T-cell (primary cell): ENCODE results near the gene CSNK1D. TPM values are rescaled to one million over a fixed set of nuclear protein-coding genes. Genes with fewer than 3 reads are reported as not detected.

Source experiments
- ATAC-seq, 4 experiments: fragments of 200-7000 bp in 3 of 4; fragments of 150-1000 bp in 1 of 4; cut with Tn5 transposase; replicated peaks in 1 of 4; 1 replicate in 3 of 4; 2 replicates in 1 of 4; pipeline ENCODE4 v1.10.0; 2021; ENCODE audit warnings: moderate library complexity in 3 of 4, mild to moderate bottlenecking in 2 of 4, moderate number of reproducible peaks in 1 of 4
- CTCF ChIA-PET, 2 donors: fragments of 300-600 bp; sonication (Branson Sonifier 250); formaldehyde crosslinking; loops; one replicate each; lab custom pipeline; 2022; ENCODE audit warnings: antibody characterized with exemption in 2 of 2; lab: Charles Lee
- POLR2A ChIA-PET, 2 donors: fragments of 300-600 bp; sonication (Branson Sonifier 250); formaldehyde crosslinking; loops; one replicate each; lab custom pipeline; 2022; ENCODE audit warnings: antibody characterized with exemption in 2 of 2; lab: Charles Lee
- DNase-seq, 35 experiments: peaks; one replicate each; pipeline versions ENCODE4 v3.0.0 to v3.0.0-alpha.2; 2013 to 2023
- H3K27ac ChIP-seq: one replicate; pipeline ENCODE4 v1.5.1; 2013; ENCODE audit warnings: low read length
- H3K27me3 ChIP-seq, 2 experiments: replicated peaks in 1 of 2; 1 replicate in 1 of 2; 2 replicates in 1 of 2; pipeline versions ENCODE4 v1.6.1 to v1.7.0; 2013; ENCODE audit warnings: low read length in 1 of 2, mixed read lengths in 1 of 2; ENCODE audit not compliant: control insufficient read depth in 2 of 2, insufficient read depth in 2 of 2; ENCODE audit errors: extremely low read depth in 1 of 2
- H3K36me3 ChIP-seq, 2 donors: 1 replicate in 1 of 2; 2 replicates in 1 of 2; pipeline versions ENCODE4 v1.6.1 to v1.7.0; 2013; ENCODE audit warnings: low read length in 1 of 2; ENCODE audit not compliant: control insufficient read depth in 2 of 2, insufficient read depth in 1 of 2; ENCODE audit errors: extremely low read depth in 1 of 2
- H3K4me1 ChIP-seq, 2 experiments: 1 replicate in 1 of 2; 2 replicates in 1 of 2; pipeline versions ENCODE4 v1.6.1 to v1.7.0; 2013; ENCODE audit warnings: low read length in 2 of 2, mixed read lengths in 1 of 2; ENCODE audit not compliant: insufficient read depth in 2 of 2, control insufficient read depth in 1 of 2; ENCODE audit errors: extremely low read depth in 1 of 2
- H3K4me3 ChIP-seq, 2 donors: 1 replicate in 1 of 2; 2 replicates in 1 of 2; pipeline versions ENCODE4 v1.5.1 to v1.7.0; 2013; ENCODE audit warnings: mild to moderate bottlenecking in 2 of 2, low read length in 1 of 2, moderate library complexity in 1 of 2; ENCODE audit not compliant: control insufficient read depth in 1 of 2; ENCODE audit errors: extremely low read depth in 1 of 2
- H3K9me3 ChIP-seq: 2 replicates; pipeline ENCODE4 v1.7.0; 2013
- H3K27ac Mint-ChIP-seq, 2 donors: one replicate each; pipeline ENCODE4 v1.8.0; 2020 to 2021; ENCODE audit warnings: mild to moderate bottlenecking in 2 of 2, mixed read lengths in 2 of 2
- H3K27me3 Mint-ChIP-seq, 2 donors: one replicate each; pipeline ENCODE4 v1.8.0; 2021 to 2022; ENCODE audit warnings: mixed read lengths in 2 of 2
- H3K36me3 Mint-ChIP-seq: one replicate; pipeline ENCODE4 v1.8.0; 2021; ENCODE audit warnings: mixed read lengths
- H3K4me1 Mint-ChIP-seq, 3 donors: one replicate each; pipeline ENCODE4 v1.8.0; 2020 to 2022; ENCODE audit warnings: mixed read lengths in 3 of 3, mild to moderate bottlenecking in 1 of 3
- H3K4me3 Mint-ChIP-seq, 3 donors: one replicate each; pipeline ENCODE4 v1.8.0; 2020 to 2022; ENCODE audit warnings: mild to moderate bottlenecking in 3 of 3, mixed read lengths in 3 of 3, moderate library complexity in 3 of 3
- H3K9me3 Mint-ChIP-seq, 3 donors: one replicate each; pipeline ENCODE4 v1.8.0; 2020 to 2022; ENCODE audit warnings: mixed read lengths in 3 of 3
- WGBS: methylation state at CpG from one replicate; pipeline ENCODE4 v1.1.5; 2013; ENCODE audit warnings: missing lambda C conversion rate; ENCODE audit not compliant: insufficient coverage; 5-methylcytosine and 5-hydroxymethylcytosine counted together
- total RNA-seq, 35 experiments: library from RNA in 6 of 35; stranded (reverse) in 6 of 35; fragments of 120-200 nt in 1 of 35; gene quantifications; one replicate each; pipeline versions ENCODE4 v1.2.1 to v1.2.4 and lab custom pipeline; 2013 to 2026

CSNK1D gene
- total RNA-seq, 5 donors from 2014 or later (not counting 1 experiment from before 2014, with no cell fraction given): 177 to 273 (median 194) TPM

DNA sequence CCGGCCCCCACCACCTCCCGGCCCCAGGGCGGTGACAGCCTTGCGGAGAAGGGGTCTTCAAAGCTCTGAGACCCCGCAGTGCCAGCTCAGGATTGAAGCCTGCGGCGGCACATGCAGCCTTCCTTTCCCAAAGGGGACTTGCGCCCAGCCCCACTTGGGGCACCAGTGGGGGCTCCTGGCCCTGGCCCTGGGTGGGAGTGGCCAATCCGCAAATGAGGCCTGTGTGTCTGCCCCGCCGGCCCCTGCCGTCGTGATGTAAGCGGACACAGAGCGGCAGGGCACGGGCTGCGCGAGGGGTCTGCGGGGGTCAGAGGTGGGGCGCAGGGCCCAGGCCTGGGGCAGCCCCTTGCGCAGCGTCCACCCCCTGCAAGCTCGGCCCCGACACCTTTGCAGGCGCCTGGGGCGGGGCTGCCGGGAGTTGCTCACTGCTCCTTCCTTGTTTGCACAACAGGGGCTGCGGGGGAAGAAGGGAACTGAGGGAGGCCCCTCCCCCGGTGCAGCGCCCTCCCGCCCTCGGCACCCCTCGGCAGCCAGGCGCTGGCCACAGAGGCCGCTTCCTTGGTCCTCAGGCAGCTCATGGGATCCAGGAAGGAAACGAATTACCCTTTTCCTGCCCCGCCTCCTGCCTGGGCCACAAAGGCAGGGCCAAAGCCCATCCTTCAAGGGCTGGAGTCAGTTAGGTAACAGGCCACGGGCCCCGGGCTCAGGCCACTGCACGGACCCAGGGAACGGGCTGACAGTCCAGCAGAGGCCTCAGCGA is 41.8 kb downstream of the CSNK1D start:
- 50% methylated on average over 22 of the region's 42 CpGs for WGBS
- Histone ChIP-seq H3K27me3 (peaks cover 0 to 3% of the 10 kb centered on the region in 2 experiments), H3K27ac (peak overlapping the region; percentile 68), H3K9me3 (no peaks in the 10 kb centered on the region), H3K4me3 (peak overlapping the region; percentile 21 to 44), H3K36me3 (peaks cover 0 to 6% of the 10 kb centered on the region in 2 donors), H3K4me1 (peaks cover 27 to 63% of the 10 kb centered on the region in 2 experiments)
- no peaks in the 10 kb centered on the region for H3K27me3 Mint-ChIP-seq
- no peak overlapping the region for H3K27ac Mint-ChIP-seq
- DNase-seq: peak in 2 of 35 experiments; percentile 51 to 53
- POLR2A ChIA-PET: no interaction called here
- H3K4me1 Mint-ChIP-seq: peaks cover 10 to 25% (median 13%) of the 10 kb centered on the region in 3 donors
- no peak for ATAC-seq
- H3K9me3 Mint-ChIP-seq: no peaks in the 10 kb centered on the region
- H3K36me3 Mint-ChIP-seq: no peaks in the 10 kb centered on the region
- CTCF ChIA-PET: no interaction called here
- H3K4me3 Mint-ChIP-seq: no peak overlapping the region

- Histone ChIP-seq H3K4me1 (peaks cover 27 to 59% of the 10 kb centered on the region in 2 experiments), H3K27me3 (peaks cover 0 to 7% of the 10 kb centered on the region in 2 experiments), H3K4me3 (peak overlapping the region; percentile 21 to 44), H3K9me3 (no peaks in the 10 kb centered on the region), H3K36me3 (peaks cover 0 to 6% of the 10 kb centered on the region in 2 donors), H3K27ac (peak overlapping the region; percentile 68)
- Mint-ChIP-seq H3K4me3 (no peak overlapping the region), H3K36me3 (no peaks in the 10 kb centered on the region), H3K27ac (no peak overlapping the region), H3K27me3 (no peaks in the 10 kb centered on the region), H3K4me1 (peaks cover 10 to 24% (median 12%) of the 10 kb centered on the region in 3 donors), H3K9me3 (no peaks in the 10 kb centered on the region)
- CTCF ChIA-PET: no interaction called here
- ATAC-seq (peak in 3 of 4 experiments; percentile 1 to 15 (median 4)), DNase-seq (peak in 2 of 35 experiments; percentile 42)
- POLR2A ChIA-PET: no interaction called here
- WGBS: 33% methylated on average over 6 of the region's 18 CpGs
Observed at GRCh38 chr17:82231312-82231561, 42.3 kb downstream of the CSNK1D start.

GRCh38 chr17:82230609-82231311 is 42.7 kb downstream of the CSNK1D start:
- Histone ChIP-seq H3K27me3 (peaks cover 0 to 7% of the 10 kb centered on the region in 2 experiments), H3K4me1 (peaks cover 24 to 56% of the 10 kb centered on the region in 2 experiments), H3K4me3 (peak overlapping the region; percentile 40 to 54), H3K36me3 (peaks cover 0 to 3% of the 10 kb centered on the region in 2 donors), H3K27ac (peak overlapping the region; percentile 68), H3K9me3 (no peaks in the 10 kb centered on the region)
- POLR2A ChIA-PET: no interaction called here
- peak in 21 of 35 experiments; percentile 32 to 71 (median 44) for DNase-seq
- 14% methylated on average over 67 of the region's 76 CpGs for WGBS
- no peaks in the 10 kb centered on the region for H3K9me3 Mint-ChIP-seq
- peaks cover 9 to 20% (median 10%) of the 10 kb centered on the region in 3 donors for H3K4me1 Mint-ChIP-seq
- no peaks in the 10 kb centered on the region for H3K27me3 Mint-ChIP-seq
- CTCF ChIA-PET: no interaction called here
- peak overlapping the region; percentile 70 to 80 (median 76) for H3K4me3 Mint-ChIP-seq
- no peaks in the 10 kb centered on the region for H3K36me3 Mint-ChIP-seq
- ATAC-seq: peak; percentile 14 to 23 (median 18)
- H3K27ac Mint-ChIP-seq: peak overlapping the region in 1 of 2 donors; percentile 83

DNA sequence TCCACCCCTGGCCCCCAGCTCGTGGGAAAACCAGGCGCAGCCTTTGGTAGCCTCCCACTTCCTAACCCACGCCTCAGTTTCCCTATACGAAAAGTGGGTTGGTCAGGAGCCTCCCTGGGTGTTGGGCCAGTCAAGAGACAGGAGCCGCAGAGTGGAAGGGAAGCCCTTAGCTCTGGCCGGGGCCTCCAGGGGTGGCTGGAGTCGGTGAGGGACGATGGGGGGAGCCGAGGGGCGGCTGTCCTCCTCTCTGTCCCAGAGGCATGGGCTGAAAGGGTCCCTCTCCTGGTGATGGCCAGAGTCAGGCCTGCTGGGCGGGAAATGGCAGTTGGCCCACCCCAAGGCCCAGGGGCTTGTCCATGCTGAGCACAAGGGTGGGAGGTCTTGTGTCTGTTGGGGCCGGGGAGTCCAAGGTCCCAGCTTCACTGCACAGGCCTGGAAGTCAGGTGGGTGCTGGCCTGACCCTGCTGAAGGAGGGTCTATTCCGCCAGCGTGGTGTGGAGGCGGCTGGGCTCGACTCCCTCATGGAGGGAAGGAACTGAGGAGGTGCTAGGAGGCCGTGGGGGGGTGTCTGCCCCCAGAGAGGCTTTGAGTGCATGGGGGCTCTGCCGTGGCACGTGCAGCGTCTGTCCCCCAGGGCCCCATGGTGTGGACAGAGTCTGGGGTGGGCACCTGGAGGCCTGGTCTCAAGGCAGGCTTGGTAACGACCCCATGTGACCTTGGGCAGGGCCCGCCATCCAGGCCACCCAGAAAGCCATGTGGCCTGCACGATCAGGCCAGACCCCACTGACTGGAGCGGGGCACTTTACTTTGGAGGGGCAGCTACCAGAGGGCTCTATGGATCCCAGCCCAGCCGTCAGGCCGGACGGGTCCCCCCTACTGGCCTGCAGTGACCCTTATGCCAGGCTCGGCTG is 43.5 kb downstream of the CSNK1D start:
- ATAC-seq (no peak), DNase-seq (no peak)
- Mint-ChIP-seq H3K27ac (peak overlapping the region; percentile 83 to 85), H3K4me1 (peaks cover 9 to 15% (median 10%) of the 10 kb centered on the region in 3 donors), H3K4me3 (peak overlapping the region; percentile 70 to 80 (median 76)), H3K36me3 (no peaks in the 10 kb centered on the region), H3K9me3 (no peaks in the 10 kb centered on the region), H3K27me3 (no peaks in the 10 kb centered on the region)
- Histone ChIP-seq H3K36me3 (no peaks in the 10 kb centered on the region), H3K4me3 (peak overlapping the region; percentile 40 to 54), H3K9me3 (no peaks in the 10 kb centered on the region), H3K27ac (peak overlapping the region; percentile 15), H3K4me1 (peaks cover 24 to 55% of the 10 kb centered on the region in 2 experiments), H3K27me3 (peaks cover 0 to 7% of the 10 kb centered on the region in 2 experiments)
- POLR2A ChIA-PET: no interaction called here
- 89% methylated on average over 21 of the region's 28 CpGs for WGBS
- CTCF ChIA-PET: interaction anchor here in 1 of 2 donors (0.6 kb wide), 1 partner anchor 163 kb away, joined by 3 read pairs; no protein-coding TSS in a partner anchor

DNA sequence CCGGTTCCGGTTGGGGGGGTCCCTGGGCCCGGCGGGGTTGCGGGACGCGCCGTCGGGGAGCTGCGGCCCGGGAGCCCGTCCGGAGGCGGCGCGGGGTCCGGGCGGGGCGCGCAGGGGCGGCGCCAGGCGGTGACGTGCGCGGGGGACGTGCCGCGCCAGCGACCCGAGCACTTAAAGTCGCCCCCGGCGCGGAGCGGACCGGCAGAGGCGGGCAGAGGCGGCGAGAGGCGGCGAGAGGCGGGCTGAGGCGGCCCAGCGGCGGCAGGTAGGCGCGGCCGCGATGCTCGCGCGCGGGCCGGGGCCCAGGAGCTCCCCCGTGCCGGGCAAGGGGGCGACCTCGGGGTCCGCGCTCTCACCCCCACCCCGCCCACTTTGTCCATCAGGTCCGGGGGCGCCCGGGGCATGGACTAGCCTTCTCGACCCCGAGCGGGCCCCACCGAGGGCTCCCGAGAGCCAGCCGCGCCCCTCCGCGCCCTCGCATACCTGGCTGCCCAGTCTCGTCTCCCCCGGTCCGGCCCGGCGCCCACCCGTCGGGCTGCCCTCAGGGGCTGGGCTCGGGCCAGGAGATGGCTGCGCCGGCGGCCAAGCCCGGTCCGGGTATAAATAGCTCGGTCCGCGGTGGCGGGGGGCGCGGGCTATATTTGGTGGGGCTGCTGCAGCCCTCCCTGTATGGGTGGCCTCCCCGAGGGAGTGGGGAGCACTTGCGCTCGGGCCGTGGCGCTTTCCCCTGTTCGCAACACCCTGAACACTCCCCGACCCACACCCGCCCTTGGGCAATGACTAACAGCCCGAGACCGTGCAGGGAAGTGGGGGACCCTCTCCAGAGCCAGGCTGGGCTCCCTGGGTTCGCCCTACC is 44.4 kb downstream of the CSNK1D start, which contains the start of gene SLC16A3:
Gene SLC16A3, plus strand, starts transcription at position 201 of the 856 bp plus-strand sequence. CDS start 6,967 bp downstream, outside the sequence.
- Histone ChIP-seq H3K27ac (peak within 1 kb of the TSS; percentile 83), H3K4me1 (peaks cover 24 to 55% of the 10 kb centered on the region in 2 experiments), H3K36me3 (no peaks in the 10 kb centered on the region), H3K9me3 (no peaks in the 10 kb centered on the region), H3K27me3 (peaks cover 0 to 7% of the 10 kb centered on the region in 2 experiments), H3K4me3 (peak within 1 kb of the TSS; percentile 57 to 61)
- Mint-ChIP-seq H3K27me3 (no peaks in the 10 kb centered on the region), H3K4me3 (peak within 1 kb of the TSS; percentile 77 to 84 (median 80)), H3K27ac (peak within 1 kb of the TSS; percentile 85 to 86), H3K4me1 (peaks cover 9 to 14% (median 10%) of the 10 kb centered on the region in 3 donors), H3K36me3 (no peaks in the 10 kb centered on the region), H3K9me3 (no peaks in the 10 kb centered on the region)
- ChIA-PET POLR2A (interaction anchor here in 1 of 2 donors (0.6 to 0.9 kb wide), 2 partner anchors 38 to 226 kb away, joined by 3 to 4 read pairs; no protein-coding TSS in a partner anchor), CTCF (interaction anchor here (0.6 to 0.8 kb wide), 2 partner anchors 23 to 162 kb away, joined by 3 read pairs; no protein-coding TSS in a partner anchor)
- ATAC-seq: peak; percentile 59 to 69 (median 66)
- 11% methylated on average over 96 of the region's 105 CpGs for WGBS
- DNase-seq: peak in 27 of 35 experiments; percentile 34 to 83 (median 53)
